T-helper 1 cell treated with Interleukin-12 subunit alpha and Interleukin-12 subunit beta and Interleukin-4 antibody, amounts not matched to agents 30 ng/mL and 1 ng/mL, for 36 hours (primary cell): ENCODE results near the gene PPP1R37. TPM values are rescaled to one million over a fixed set of nuclear protein-coding genes. Genes with fewer than 3 reads are reported as not detected.

ENCODE experiments used
- intact Hi-C: fragments of 100-400 bp; cut with micrococcal nuclease; formaldehyde crosslinking; loops from one replicate; pipeline ENCODE4 v1.15.1; 2024
- total RNA-seq: library from RNA; stranded (reverse); gene quantifications from 2 replicates; pipeline ENCODE4 v1.2.3, GENCODE V29; 2022

Gene PPP1R37
- total RNA-seq, 1 donor from 2014 or later, result 21.5 TPM

- intact Hi-C loops, result no loop called here
Measured at GRCh38 chr19:45070861-45071544, 22.0 kb upstream of the PPP1R37 start.

DNA sequence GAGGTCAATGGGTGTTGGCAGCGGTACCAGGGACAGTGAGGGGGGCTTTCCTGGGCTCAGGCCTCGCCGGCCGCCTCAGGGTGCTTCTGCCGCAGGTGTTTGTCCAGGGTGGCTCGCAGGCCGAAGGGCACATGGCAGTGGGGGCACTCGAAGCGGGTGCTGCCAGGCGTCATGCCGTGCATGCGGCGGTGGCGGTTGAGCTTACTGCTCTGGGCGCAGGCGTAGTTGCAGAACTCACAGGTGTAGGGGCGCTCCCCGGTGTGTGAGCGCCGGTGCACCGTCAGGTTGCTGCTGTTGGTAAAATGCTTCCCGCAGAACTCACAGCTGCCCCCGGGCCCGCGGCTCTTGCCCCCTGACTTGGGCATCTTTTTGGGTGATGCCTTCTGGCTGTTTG lies 21.4 kb upstream of the PPP1R37 start:
- intact Hi-C loops, result no loop called here

- intact Hi-C loops, result no loop called here
Measured at GRCh38 chr19:45071969-45072790, 20.8 kb upstream of the PPP1R37 start.

DNA sequence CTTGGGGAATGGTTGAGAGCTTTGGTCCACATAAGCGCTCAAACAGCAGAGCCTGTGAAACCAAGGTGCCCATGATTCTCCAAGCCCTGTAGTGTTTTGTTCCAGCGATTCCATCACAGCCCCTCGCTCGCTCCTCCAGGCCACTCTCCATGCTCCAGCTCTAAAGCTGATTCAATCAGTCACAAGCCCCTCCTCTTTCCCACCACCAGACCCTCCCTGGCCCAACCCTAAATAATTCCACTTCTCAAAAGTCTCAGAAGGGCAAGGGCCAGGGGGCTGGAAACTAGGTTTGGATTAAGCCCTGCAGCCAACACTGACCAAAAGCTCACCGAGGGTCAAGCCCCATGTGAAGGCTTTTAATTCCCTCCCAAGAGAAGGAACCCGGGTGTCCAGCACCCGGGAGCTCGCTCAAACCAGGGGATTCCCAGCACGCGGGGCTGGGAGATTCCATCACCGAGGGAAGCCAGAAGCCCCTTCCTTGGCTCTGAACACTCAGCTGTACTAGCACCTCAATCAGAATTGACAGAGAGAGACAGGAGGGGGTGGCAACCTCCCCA lies 18.2 kb upstream of the PPP1R37 start:
- intact Hi-C loops, result loop anchor here (1.0 to 5.0 kb wide), 2 partner anchors 73 to 185 kb away; partner anchors contain the start of gene RELB

DNA sequence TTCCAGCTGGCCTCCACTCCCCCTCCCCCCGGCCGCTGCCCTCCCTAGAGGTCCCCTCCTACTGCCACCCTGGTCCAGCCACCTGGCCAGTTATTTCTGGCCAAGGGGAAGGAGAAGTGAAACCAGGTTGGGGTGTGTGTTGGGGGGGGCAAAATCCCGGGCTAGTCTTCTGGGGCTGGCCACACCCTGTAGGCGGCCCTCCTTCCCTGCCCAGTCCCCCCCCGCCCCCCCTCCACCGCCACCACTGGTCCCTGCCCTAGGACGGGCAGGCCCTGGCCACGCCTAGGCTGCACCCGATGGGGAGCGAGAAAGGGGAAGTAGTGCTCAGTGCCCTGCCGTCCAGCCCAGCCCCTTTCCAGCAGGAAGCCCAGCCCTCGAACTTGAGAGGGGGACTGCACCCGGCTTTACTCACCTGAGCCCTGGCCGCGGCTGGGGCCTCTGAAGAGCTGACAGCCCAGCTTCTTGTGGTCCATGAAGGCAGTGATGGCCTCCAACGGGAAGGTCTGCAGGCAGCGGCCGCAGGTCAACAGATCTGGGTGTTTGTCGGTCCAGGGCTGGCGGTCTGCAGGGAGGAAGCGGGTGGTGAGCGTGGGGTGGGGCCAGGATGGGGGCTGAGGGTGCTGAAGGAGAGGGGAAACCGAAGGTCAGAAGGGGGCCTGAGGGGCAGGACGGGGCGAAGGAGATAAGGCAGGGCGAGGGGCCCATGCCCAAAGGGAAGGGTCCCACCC lies 17.5 kb upstream of the PPP1R37 start:
- intact Hi-C loops, result loop anchor here (1.0 to 5.0 kb wide), 5 partner anchors 36 to 185 kb away; partner anchors contain the start of genes BLOC1S3, CLASRP, MARK4 and RELB

DNA sequence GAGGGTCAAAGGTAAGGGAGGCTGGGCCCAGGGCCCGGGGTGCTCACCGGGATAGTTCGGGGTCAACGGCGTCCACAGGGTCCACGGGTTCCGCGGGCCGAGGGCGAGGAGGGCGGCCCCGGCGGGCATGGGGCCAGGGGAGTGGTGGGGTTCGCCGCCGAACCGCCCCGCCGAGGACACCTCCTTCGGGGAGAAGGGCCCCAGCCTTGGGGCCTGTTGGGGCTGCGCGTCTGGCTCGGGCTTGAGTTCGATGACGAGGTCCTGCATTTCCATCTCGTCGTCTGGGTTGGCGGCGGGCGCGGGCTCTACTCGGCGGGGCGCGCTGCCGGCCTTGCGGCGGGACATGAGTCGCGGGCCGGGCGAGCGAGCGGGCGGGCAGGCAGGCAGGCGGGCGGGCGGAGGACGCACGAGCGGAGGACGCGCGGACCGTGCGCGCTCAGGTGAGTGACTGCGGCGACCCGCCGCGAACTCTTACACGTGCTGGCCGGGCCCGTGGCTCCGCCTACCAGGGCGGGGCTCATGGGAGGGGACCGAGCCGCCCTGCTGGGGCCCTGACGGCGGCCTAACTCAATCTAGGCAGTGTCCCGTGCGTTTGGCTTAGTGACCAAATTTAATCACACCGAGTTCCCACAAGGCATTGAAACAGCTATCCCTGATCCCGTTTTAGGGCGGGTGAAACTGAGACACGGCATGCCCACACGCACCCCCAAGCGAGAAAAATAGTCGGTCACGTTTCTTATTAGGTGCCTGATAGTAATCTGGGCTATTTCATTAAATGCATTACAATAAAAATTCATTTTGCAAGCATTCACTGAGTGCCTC lies 16.7 kb upstream of the PPP1R37 start, which contains the start of gene ZNF296:
Gene ZNF296 (minus strand): TSS at position 450 of the 822 bp plus-strand sequence. CDS start 105 bp downstream, at position 345.
- intact Hi-C loops, result loop anchor here (1.0 to 5.0 kb wide), 4 partner anchors 37 to 175 kb away; partner anchors contain the start of genes BLOC1S3, CLASRP, MARK4 and RELB

DNA sequence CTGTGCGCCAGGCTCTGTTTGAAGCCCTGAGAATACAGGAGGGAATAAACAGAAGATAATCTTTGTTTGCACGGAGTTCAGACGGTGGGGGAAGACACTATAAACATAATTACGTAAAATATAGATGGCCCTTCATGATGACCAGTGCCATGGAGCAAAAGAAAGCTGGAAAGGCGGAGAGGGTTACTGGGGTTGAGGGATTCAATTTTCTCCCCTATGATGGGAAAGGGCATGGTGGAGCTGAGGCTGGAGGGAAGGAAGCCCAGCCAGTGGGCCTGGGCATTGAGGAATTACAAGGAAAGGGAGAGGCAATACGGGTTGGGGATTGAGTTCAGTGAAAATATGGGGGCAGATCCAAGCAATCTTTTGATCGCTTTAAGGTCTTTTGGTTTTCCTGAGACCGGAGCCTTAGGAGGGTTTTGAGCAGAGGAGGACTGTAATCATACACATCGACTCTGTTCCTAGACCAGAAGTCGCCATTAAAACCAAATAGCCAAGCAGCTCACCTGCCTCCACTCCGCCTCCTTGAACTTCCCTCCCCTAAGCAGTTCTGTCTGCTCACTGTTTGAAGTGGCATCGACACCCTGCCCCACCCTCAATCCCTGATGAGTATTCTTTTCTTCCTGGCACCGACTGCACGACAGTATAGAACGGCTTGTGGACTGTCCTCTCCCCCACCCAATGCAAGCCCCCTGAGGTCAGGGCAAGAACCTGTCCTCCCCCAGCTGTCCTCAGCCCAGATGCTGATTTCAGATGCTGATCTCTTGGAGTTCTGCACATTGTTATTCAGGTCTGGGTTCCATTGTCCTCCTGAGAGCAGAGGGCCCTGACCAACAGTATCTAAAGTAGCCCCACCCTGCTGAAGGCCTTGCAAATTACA lies 15.9 kb upstream of the PPP1R37 start:
- intact Hi-C loops, result loop anchor here (1.0 to 5.0 kb wide), 4 partner anchors 38 to 174 kb away; partner anchors contain the start of genes BLOC1S3, CLASRP, MARK4 and RELB

- intact Hi-C loops, result loop anchor here (1.0 to 5.0 kb wide), 4 partner anchors 9 to 76 kb away; partner anchors contain the start of gene RELB
Measured at GRCh38 chr19:45078390-45079062, 14.5 kb upstream of the PPP1R37 start.

GRCh38 chr19:45079063-45079910 lies 13.7 kb upstream of the PPP1R37 start, which contains the start of gene GEMIN7:
TSS of gene GEMIN7 (plus strand) at chr19:45079260. CDS start at chr19:45090115, 10,855 bp downstream.
- intact Hi-C loops, result loop anchor here (1.0 to 5.0 kb wide), 4 partner anchors 8 to 77 kb away; partner anchors contain the start of gene RELB

- intact Hi-C loops, result loop anchor here (1.0 to 5.0 kb wide), 4 partner anchors 7 to 78 kb away; partner anchors contain the start of gene RELB
Measured at GRCh38 chr19:45079911-45080370, 13.0 kb upstream of the PPP1R37 start.

- intact Hi-C loops, result no loop called here
Measured at GRCh38 chr19:45082170-45082569, 10.8 kb upstream of the PPP1R37 start.

GRCh38 chr19:45086480-45086879 lies 6.5 kb upstream of the PPP1R37 start:
- intact Hi-C loops, result no loop called here

DNA sequence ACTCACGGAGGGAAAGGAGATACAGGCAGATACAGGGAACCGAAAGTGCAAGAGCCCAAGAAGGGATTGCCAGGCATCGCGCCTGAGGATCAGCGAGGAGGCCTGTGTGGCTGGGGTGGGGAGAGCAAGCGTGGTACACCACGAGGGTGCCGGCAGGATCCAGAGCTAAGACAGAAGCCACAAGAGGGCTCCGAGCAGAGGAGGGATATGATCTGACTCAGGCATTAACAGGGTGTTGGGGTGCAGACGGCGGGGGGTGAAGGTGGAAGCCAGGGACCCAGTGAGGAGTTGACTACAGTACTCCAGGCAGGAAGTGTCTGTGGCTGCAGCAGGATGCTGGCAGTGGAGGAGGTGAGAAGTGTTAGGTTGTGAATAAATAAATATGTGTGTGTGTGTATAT lies 5.4 kb upstream of the PPP1R37 start:
- intact Hi-C loops, result loop anchor here (1.0 kb wide), 1 partner anchor 8 kb away; the partner anchor contains the start of gene GEMIN7

DNA sequence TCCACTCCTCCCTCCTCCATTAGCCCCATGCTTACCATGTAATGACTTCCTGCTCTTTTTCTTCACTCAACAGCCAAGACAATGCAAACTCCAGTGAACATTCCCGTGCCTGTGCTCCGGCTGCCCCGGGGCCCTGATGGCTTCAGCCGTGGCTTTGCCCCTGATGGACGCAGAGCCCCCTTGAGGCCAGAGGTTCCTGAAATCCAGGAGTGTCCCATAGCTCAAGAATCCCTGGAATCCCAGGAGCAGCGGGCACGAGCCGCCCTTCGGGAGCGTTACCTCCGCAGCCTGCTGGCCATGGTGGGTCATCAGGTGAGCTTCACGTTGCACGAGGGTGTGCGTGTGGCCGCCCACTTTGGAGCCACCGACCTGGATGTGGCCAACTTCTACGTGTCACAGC lies 2.9 kb upstream of the PPP1R37 start:
- intact Hi-C loops, result loop anchor here (5.0 kb wide), 4 partner anchors 243 to 492 kb away; partner anchors contain the start of genes NECTIN2, OPA3, POLR1G and PPP1R13L

DNA sequence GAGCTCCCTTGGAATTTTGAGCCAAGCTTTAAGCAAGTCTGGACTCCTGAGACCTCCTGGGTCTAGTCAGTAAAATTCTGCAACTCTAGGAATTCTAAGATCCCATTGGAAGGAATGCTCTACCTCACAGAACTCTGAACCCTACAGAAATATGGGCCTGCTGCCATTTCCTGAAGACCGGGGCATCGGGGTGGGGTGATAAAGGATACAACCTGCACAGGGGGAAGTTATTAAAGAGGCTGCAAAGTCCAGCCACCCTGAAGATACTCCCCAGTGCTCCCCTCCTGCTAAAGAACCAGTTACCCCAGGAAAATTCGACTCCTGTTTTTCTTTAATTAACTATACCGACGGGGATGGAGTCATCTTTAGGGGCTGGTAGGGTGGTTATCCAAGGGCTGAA lies 2.4 kb upstream of the PPP1R37 start:
- intact Hi-C loops, result loop anchor here (1.0 to 5.0 kb wide), 9 partner anchors 11 to 492 kb away; partner anchors contain the start of genes BLOC1S3, CLPTM1, GEMIN7 and NECTIN2

GRCh38 chr19:45091031-45091923 lies 1.7 kb upstream of the PPP1R37 start:
- intact Hi-C loops, result loop anchor here (1.0 to 5.0 kb wide), 9 partner anchors 12 to 491 kb away; partner anchors contain the start of genes BLOC1S3, CLPTM1, GEMIN7 and NECTIN2
